GM23338 (cell line): ENCODE measurements around the gene RBBP4.

Experiments
- CREB1 ChIP-seq: fragments of 250-450 bp; sonication (Bioruptor Pico); IDR thresholded peaks from 2 replicates; pipeline ENCODE4 v1.5.0; 2020; ENCODE audit warnings: low read depth, mild to moderate bottlenecking, moderate library complexity
- CTCF ChIP-seq, 2 experiments: fragments of 200-600 bp in 1 of 2; sonication (generic) in 1 of 2; conservative IDR thresholded peaks; 2 replicates each; pipeline versions ENCODE4 v1.5.1 to v1.6.1; 2016 to 2017; ENCODE audit warnings: antibody characterized with exemption in 2 of 2, low read depth in 2 of 2, mild to moderate bottlenecking in 2 of 2, moderate library complexity in 1 of 2
- ETS1 ChIP-seq: IDR thresholded peaks from 2 replicates; pipeline ENCODE4 v1.6.1; 2016; ENCODE audit warnings: antibody characterized with exemption
- EZH2 ChIP-seq: fragments of 200-600 bp; sonication (generic); IDR thresholded peaks from one replicate; pipeline ENCODE4 v1.8.0; 2017; ENCODE audit warnings: antibody characterized with exemption, mild to moderate bottlenecking, low read depth; ENCODE audit not compliant: unreplicated experiment
- EZH2phosphoT487 ChIP-seq: fragments of 200-600 bp; sonication (generic); IDR thresholded peaks from one replicate; pipeline ENCODE4 v1.8.1; 2018; ENCODE audit warnings: antibody characterized with exemption; ENCODE audit not compliant: unreplicated experiment
- JUNB ChIP-seq: IDR thresholded peaks from one replicate; pipeline ENCODE4 v1.6.1; 2016; ENCODE audit warnings: antibody characterized with exemption; ENCODE audit not compliant: unreplicated experiment
- NANOG ChIP-seq: IDR thresholded peaks from 2 replicates; pipeline ENCODE4 v1.6.1; 2016; ENCODE audit warnings: antibody characterized with exemption, borderline replicate concordance
- POLR2AphosphoS5 ChIP-seq: IDR thresholded peaks from 2 replicates; pipeline ENCODE4 v1.6.1; 2016; ENCODE audit warnings: antibody characterized with exemption, low read depth
- REST ChIP-seq: IDR thresholded peaks from one replicate; pipeline ENCODE4 v1.6.1; 2018; ENCODE audit warnings: antibody characterized with exemption; ENCODE audit not compliant: unreplicated experiment
- STAT1 ChIP-seq: IDR thresholded peaks from one replicate; pipeline ENCODE4 v1.6.1; 2016; ENCODE audit warnings: antibody characterized with exemption; ENCODE audit not compliant: unreplicated experiment
- ZNF114 ChIP-seq: fragments of 250-450 bp; sonication (Bioruptor Pico); IDR thresholded peaks from 2 replicates; pipeline ENCODE4 v1.5.0; 2020; ENCODE audit warnings: mild to moderate bottlenecking, moderate library complexity
- ZNF331 ChIP-seq: fragments of 250-450 bp; sonication (Bioruptor Pico); IDR thresholded peaks from 2 replicates; pipeline ENCODE4 v1.5.0; 2020; ENCODE audit warnings: low read depth, mild to moderate bottlenecking, moderate library complexity
- ZNF462 ChIP-seq: fragments of 250-450 bp; sonication (Bioruptor Pico); IDR thresholded peaks from 2 replicates; pipeline ENCODE4 v1.5.0; 2020; ENCODE audit warnings: mild to moderate bottlenecking, moderate library complexity

GRCh38 chr1:32650248-32650751 is 708 bp upstream of the RBBP4 start, which contains the start of gene ZBTB8OS:
- TF ChIP-seq CTCF (conservative IDR thresholded peaks at IDR 0.05; ENCODE audit: low read depth in 2 of 2) (no peak), EZH2 (no peak), POLR2AphosphoS5 (peak; percentile 78), REST (no peak), EZH2phosphoT487 (no peak), CREB1 (CRISPR knock-in tag) (peak; percentile 26; the same call in 1 of the 2 replicates), ZNF462 (no peak), STAT1 (no peak), ZNF114 (no peak), ETS1 (peak; percentile 85), ZNF331 (no peak), JUNB (no peak), NANOG (no peak)
